ENCODE results near the gene DNAJC1.

DNA sequence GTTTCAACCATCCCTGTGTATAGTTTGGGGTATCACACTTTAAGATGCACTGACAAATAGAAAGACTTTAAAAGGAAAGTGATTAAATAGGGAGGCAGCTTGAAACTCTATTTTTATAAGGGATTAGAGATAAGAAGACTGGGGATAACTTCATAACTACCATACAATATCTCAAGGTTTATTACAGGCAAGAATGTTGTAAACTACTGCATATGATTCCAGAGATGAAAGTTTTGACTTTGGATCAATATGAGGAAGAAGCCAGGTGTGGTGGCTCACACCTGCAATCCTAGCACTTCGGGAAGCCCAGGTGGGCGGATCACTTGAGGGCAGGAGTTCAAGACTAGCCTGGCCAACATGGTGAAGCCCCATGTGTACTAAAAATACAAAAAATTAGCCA, 96.1 kb downstream of the DNAJC1 start:
- TF ChIP-seq, protein P1, sequence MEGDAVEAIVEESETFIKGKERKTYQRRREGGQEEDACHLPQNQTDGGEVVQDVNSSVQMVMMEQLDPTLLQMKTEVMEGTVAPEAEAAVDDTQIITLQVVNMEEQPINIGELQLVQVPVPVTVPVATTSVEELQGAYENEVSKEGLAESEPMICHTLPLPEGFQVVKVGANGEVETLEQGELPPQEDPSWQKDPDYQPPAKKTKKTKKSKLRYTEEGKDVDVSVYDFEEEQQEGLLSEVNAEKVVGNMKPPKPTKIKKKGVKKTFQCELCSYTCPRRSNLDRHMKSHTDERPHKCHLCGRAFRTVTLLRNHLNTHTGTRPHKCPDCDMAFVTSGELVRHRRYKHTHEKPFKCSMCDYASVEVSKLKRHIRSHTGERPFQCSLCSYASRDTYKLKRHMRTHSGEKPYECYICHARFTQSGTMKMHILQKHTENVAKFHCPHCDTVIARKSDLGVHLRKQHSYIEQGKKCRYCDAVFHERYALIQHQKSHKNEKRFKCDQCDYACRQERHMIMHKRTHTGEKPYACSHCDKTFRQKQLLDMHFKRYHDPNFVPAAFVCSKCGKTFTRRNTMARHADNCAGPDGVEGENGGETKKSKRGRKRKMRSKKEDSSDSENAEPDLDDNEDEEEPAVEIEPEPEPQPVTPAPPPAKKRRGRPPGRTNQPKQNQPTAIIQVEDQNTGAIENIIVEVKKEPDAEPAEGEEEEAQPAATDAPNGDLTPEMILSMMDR (IDR thresholded peaks at IDR 0.05) = no peak
- TF ChIP-seq ZFX (IDR thresholded peaks at IDR 0.05; ENCODE audit: borderline replicate concordance) = no peak

Data from 22Rv1 (cell line).